ENCODE results near the gene KATNA1. TPM values are rescaled to one million over a fixed set of nuclear protein-coding genes. Genes with fewer than 3 reads are reported as not detected.

The KATNA1 gene
- total RNA-seq, 3 donors from 2014 or later (not counting 1 experiment from before 2014, with no cell fraction given): 16.4 to 22.7 (median 21.0) TPM

DNA sequence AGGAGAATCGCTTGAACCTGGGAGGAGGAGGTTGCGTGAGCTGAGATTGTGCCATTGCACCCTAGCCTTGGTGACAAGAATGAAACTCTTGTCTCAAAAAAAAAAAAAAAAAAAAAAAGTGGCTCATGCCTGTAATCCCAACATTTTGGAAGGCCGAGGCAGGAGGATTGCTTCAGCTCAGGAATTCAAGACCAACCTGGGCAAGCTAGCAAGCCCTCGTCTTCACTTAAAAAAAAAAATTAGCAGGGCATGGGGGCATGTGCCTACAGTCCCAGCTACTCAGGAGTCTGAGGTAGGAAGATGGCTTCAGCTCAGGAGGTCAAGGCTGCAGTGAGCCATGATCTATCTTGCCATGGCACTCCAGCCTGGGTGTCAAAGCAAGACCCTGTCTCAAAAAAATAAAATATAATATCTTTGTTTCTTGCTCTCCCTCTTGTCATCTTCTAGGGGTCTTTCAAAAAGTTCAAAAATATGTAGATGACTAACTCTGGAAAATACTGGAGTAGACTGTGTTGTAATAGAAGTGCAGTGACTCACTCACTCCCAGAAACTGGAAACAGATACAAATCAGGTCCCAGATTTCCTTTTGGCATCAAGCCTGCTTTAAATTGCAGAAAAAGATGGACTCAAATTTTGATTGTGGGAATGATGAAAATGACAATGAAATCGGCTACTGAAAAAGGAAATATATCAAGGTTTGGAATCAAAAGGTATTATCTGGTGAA, 85.1 kb downstream of the KATNA1 start:
- Mint-ChIP-seq H3K9me3 (no peaks in the 10 kb centered on the region), H3K27me3 (ENCODE audit: low read depth in 2 of 2) (peaks cover 5 to 25% of the 10 kb centered on the region in 2 donors), H3K36me3 (no peaks in the 10 kb centered on the region), H3K4me3 (peak overlapping the region; percentile 47), H3K4me1 (peaks cover 8 to 9% of the 10 kb centered on the region in 2 donors), H3K27ac (no peak overlapping the region)
- H3K4me3 ChIP-seq (ENCODE audit: low read length): no peak overlapping the region
- WGBS (ENCODE audit: insufficient coverage): 93% methylated on average over 5 of the region's 5 CpGs
- TF ChIP-seq CTCF (IDR thresholded peaks at IDR 0.05): no peak
- no peak overlapping the region for H3K27ac ChIP-seq (ENCODE audit: low read length)
- intact Hi-C loops (cut with micrococcal nuclease): loop anchor here (10.0 kb wide), 1 partner anchor 301 kb away; the partner anchor contains the start of gene LRP11
- no peaks in the 10 kb centered on the region for H3K9me3 ChIP-seq (ENCODE audit: control insufficient read depth, insufficient read depth, low read length)
- DNase-seq (no peak), ATAC-seq (no peak)
- no peaks in the 10 kb centered on the region for H3K27me3 ChIP-seq (ENCODE audit: control insufficient read depth, insufficient read depth, low read length)
- no peaks in the 10 kb centered on the region for H3K36me3 ChIP-seq (ENCODE audit: control insufficient read depth, insufficient read depth, low read length)
- peaks cover 9% of the 10 kb centered on the region for H3K4me1 ChIP-seq (ENCODE audit: control insufficient read depth, insufficient read depth, low read length)

DNA sequence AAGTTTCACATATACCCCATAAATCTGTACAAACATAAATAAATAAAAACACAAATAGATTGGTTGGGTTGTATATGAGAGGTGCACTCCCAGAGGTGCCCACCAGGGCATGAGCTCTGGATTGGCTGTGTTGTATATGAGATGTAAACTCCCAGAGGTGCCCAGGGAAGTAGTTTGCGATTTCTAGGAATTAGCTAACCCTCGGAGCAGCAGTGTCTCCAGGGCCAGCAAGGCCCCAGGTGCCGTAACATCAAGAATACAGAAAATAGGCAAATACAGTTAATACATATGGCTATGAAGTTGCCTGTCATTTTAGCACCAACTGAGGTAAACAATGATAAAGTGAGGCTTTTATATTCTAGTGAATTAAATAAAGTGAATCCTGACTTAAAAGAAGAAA, 87.8 kb downstream of the KATNA1 start:
- DNase-seq: peak in 1 of 2 donors; percentile 47
- Mint-ChIP-seq H3K36me3 (no peaks in the 10 kb centered on the region), H3K27ac (no peak overlapping the region), H3K4me3 (no peak overlapping the region), H3K27me3 (ENCODE audit: low read depth in 2 of 2) (peaks cover 18 to 32% of the 10 kb centered on the region in 2 donors), H3K9me3 (no peaks in the 10 kb centered on the region), H3K4me1 (no peaks in the 10 kb centered on the region)
- 66% methylated on average over 3 of the region's 3 CpGs for WGBS (ENCODE audit: insufficient coverage)
- H3K27me3 ChIP-seq (ENCODE audit: control insufficient read depth, insufficient read depth, low read length): no peaks in the 10 kb centered on the region
- TF ChIP-seq CTCF (IDR thresholded peaks at IDR 0.05): peak; percentile 65
- H3K4me3 ChIP-seq (ENCODE audit: low read length): no peak overlapping the region
- H3K36me3 ChIP-seq (ENCODE audit: control insufficient read depth, insufficient read depth, low read length): no peaks in the 10 kb centered on the region
- intact Hi-C loops (cut with micrococcal nuclease): loop anchor here (10.0 kb wide), 1 partner anchor 304 kb away; the partner anchor contains the start of gene LRP11
- no peaks in the 10 kb centered on the region for H3K4me1 ChIP-seq (ENCODE audit: control insufficient read depth, insufficient read depth, low read length)
- peak; percentile 29 to 51 (median 40) for ATAC-seq
- H3K9me3 ChIP-seq (ENCODE audit: control insufficient read depth, insufficient read depth, low read length): no peaks in the 10 kb centered on the region
- H3K27ac ChIP-seq (ENCODE audit: low read length): no peak overlapping the region

DNA sequence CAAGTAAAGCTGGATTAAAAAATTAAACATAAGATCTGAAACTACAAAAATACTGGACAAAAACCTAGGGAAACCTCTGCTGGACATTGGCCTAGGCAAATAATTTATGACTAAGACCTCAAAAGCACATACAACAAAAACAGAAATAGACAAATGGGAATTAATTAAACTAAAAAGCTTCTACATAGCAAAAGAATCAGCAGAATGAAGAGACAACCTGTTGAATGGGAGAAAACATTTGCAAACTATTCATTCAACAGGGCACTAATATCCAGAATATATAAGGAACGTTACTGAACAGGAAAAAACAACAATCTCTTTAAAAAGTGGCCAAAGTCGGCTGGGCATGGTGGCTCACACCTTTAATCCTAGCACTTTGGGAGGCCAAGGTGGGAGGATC, 89.1 kb downstream of the KATNA1 start:
- Mint-ChIP-seq H3K4me3 (no peak overlapping the region), H3K36me3 (no peaks in the 10 kb centered on the region), H3K9me3 (no peaks in the 10 kb centered on the region), H3K4me1 (no peaks in the 10 kb centered on the region), H3K27ac (no peak overlapping the region), H3K27me3 (ENCODE audit: low read depth in 2 of 2) (peaks cover 29 to 46% of the 10 kb centered on the region in 2 donors)
- Histone ChIP-seq H3K4me3 (ENCODE audit: low read length) (no peak overlapping the region), H3K4me1 (ENCODE audit: control insufficient read depth, insufficient read depth, low read length) (no peaks in the 10 kb centered on the region), H3K27ac (ENCODE audit: low read length) (no peak overlapping the region), H3K9me3 (ENCODE audit: control insufficient read depth, insufficient read depth, low read length) (no peaks in the 10 kb centered on the region), H3K36me3 (ENCODE audit: control insufficient read depth, insufficient read depth, low read length) (no peaks in the 10 kb centered on the region), H3K27me3 (ENCODE audit: control insufficient read depth, insufficient read depth, low read length) (no peaks in the 10 kb centered on the region)
- WGBS (ENCODE audit: insufficient coverage): 72% methylated on average over 2 of the region's 2 CpGs
- intact Hi-C loops (cut with micrococcal nuclease): no loop called here
- no peak for ATAC-seq
- TF ChIP-seq CTCF (IDR thresholded peaks at IDR 0.05): no peak
- no peak for DNase-seq

DNA sequence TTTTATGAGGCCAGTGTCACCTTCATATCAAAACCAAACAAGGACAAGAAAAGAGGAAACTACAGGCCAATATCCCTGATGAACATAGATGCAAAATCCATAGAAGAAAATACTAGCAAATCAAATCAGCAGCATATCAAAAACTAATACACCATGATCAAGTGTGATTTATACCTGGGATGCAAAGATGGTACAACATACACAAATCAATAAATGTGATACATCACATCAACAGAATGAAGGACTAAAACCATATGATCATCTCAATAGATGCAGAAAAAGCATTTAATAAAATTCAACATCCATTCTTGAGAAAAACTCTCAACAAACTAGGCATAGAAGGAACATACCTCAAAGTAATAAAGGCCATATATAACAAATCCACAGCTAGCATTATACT, 90.5 kb downstream of the KATNA1 start:
- no peak for TF ChIP-seq CTCF (IDR thresholded peaks at IDR 0.05)
- H3K36me3 Mint-ChIP-seq: no peaks in the 10 kb centered on the region
- no peaks in the 10 kb centered on the region for H3K36me3 ChIP-seq (ENCODE audit: control insufficient read depth, insufficient read depth, low read length)
- no peaks in the 10 kb centered on the region for H3K4me1 Mint-ChIP-seq
- H3K27ac ChIP-seq (ENCODE audit: low read length): no peak overlapping the region
- no peaks in the 10 kb centered on the region for H3K4me1 ChIP-seq (ENCODE audit: control insufficient read depth, insufficient read depth, low read length)
- H3K4me3 Mint-ChIP-seq: no peak overlapping the region
- no peaks in the 10 kb centered on the region for H3K27me3 ChIP-seq (ENCODE audit: control insufficient read depth, insufficient read depth, low read length)
- H3K4me3 ChIP-seq (ENCODE audit: low read length): no peak overlapping the region
- no peaks in the 10 kb centered on the region for H3K9me3 Mint-ChIP-seq
- intact Hi-C loops (cut with micrococcal nuclease): no loop called here
- no peak for DNase-seq
- H3K27ac Mint-ChIP-seq: no peak overlapping the region
- no peaks in the 10 kb centered on the region for H3K9me3 ChIP-seq (ENCODE audit: control insufficient read depth, insufficient read depth, low read length)
- ATAC-seq: no peak
- H3K27me3 Mint-ChIP-seq (ENCODE audit: low read depth in 2 of 2): peaks cover 38 to 54% of the 10 kb centered on the region in 2 donors
